Heart right ventricle (tissue), 16 donors: Measurements from ENCODE around the gene NID1. TPM values are rescaled to one million over a fixed set of nuclear protein-coding genes. Genes with fewer than 3 reads are reported as not detected.
"Not testable (repeated sequence)": the region's sequence is repeated elsewhere in the genome, so short reads cannot be mapped to it uniquely, and the experiment has no call there.

Experiments used
- ATAC-seq, 8 donors: fragments of 200-7000 bp; cut with Tn5 transposase; one replicate each; pipeline ENCODE4 v1.9.1; 2020; ENCODE audit warnings: mild to moderate bottlenecking in 8 of 8, moderate library complexity in 8 of 8, moderate number of reproducible peaks in 1 of 8
- DNase-seq, 2 donors: peaks; one replicate each; pipeline ENCODE4 v3.0.0-alpha.2; 2020
- H3K27ac ChIP-seq, 10 donors: fragments of 200-600 bp; sonication (generic) in 2 of 10; one replicate each; pipeline versions ENCODE4 v1.5.0 to v1.8.0; 2020 to 2022; ENCODE audit warnings: mild to moderate bottlenecking in 3 of 10
- H3K27me3 ChIP-seq, 7 donors: fragments of 200-600 bp; one replicate each; pipeline ENCODE4 v1.8.0; 2021 to 2022; ENCODE audit warnings: mild to moderate bottlenecking in 2 of 7
- H3K36me3 ChIP-seq, 9 donors: fragments of 200-600 bp; sonication (generic) in 1 of 9; one replicate each; pipeline versions ENCODE4 v1.5.0 to v1.8.0; 2020 to 2022; ENCODE audit warnings: mild to moderate bottlenecking in 2 of 9
- H3K4me1 ChIP-seq, 9 donors: fragments of 200-600 bp; sonication (generic) in 1 of 9; one replicate each; pipeline versions ENCODE4 v1.5.0 to v1.8.0; 2020 to 2022; ENCODE audit warnings: mild to moderate bottlenecking in 4 of 9
- H3K4me3 ChIP-seq, 10 donors: fragments of 200-600 bp; sonication (generic) in 2 of 10; one replicate each; pipeline versions ENCODE4 v1.5.0 to v1.8.0; 2020 to 2022; ENCODE audit warnings: mild to moderate bottlenecking in 7 of 10, moderate library complexity in 2 of 10
- H3K9me3 ChIP-seq, 11 donors: fragments of 200-600 bp in 10 of 11; sonication (generic) in 2 of 11; one replicate each; pipeline versions ENCODE4 v1.5.0 to v1.8.0; 2013 to 2022; ENCODE audit warnings: mild to moderate bottlenecking in 2 of 11, control low read depth in 1 of 11, moderate library complexity in 1 of 11
- CTCF ChIP-seq, 9 donors: fragments of 200-600 bp; sonication (generic) in 2 of 9; IDR thresholded peaks; one replicate each; pipeline versions ENCODE4 v1.5.0 to v1.8.0; 2021 to 2022; ENCODE audit warnings: antibody characterized with exemption in 9 of 9, mild to moderate bottlenecking in 5 of 9, moderate library complexity in 1 of 9
- WGBS, 2 donors: extraction: QIAGEN DNeasy Blood & Tissue Kit; methylation state at CpG; one replicate each; pipeline ENCODE4 v1.1.7; 2013; ENCODE audit warnings: inconsistent platforms in 1 of 2; 5-methylcytosine and 5-hydroxymethylcytosine counted together
- intact Hi-C, 10 donors: fragments of 100-400 bp; cut with DNase I; formaldehyde crosslinking; loops; one replicate each; pipeline versions ENCODE4 v1.11.1 to v1.14.2; 2022
- polyA plus RNA-seq, 2 donors: library from polyadenylated mRNA; stranded (reverse); fragments of 200-250 nt; gene quantifications; one replicate each; pipeline ENCODE4 v1.2.3, GENCODE V29; 2013
- total RNA-seq, 10 donors: library from RNA; stranded (reverse); fragmentation: NEBNext Ultra II Directional in 3 of 10; extraction: Animal tissue kit (Norgen Biotek cat#: 25700) in 3 of 10; gene quantifications; one replicate each; pipeline versions ENCODE4 v1.2.1 to v1.2.4, GENCODE V29; 2021 to 2023
- donor health status: Arrhythmogenic right ventricular cardiomyopathy.
- donor health status: ischemic (EF 13 %, LVEDD 7.1; RV severe dilation, severe dysfunction).
- donor health status: healthy with polysubstance abuse.
- donor health status: DM: no; HTN: yes; CAD: no.
- donor health status: DM: no; HTN: no; CAD: no.
- donor health status: ischemic (EF 25% LVEDD 6.9; RV normal size, moderate dysfunction).
- donor health status: ischemic (EF 25% LVEDD 5.7; RV mildly dilated, moderate dysfunction).
- donor health status: healthy.
- donor health status: DM: yes; HTN: yes; CAD: no.
- donor health status: Ischemic cardiomyopathy.
- donor health status: ischemic (EF 35%, LVEDD 5.7; RV mildly dilated, moderate dysfunction).
- donor health status: nonischemic (EF 11% LVEDD 7.7; RV severe dilation, severe dysfunction).
- donor health status: DM: yes; HTN: yes; CAD: no.
- donor health status: PGD.
- donor health status: ischemic (EF 29% LVEDD 5.4; RV normal size, mild dysfunction).
- donor health status: nonischemic (EF 23%, LVEDD 6.1; RV moderate dilation, normal function).

Gene NID1
- total and polyA plus RNA-seq, 12 donors = 30.2 to 120 (median 44.4) TPM

DNA sequence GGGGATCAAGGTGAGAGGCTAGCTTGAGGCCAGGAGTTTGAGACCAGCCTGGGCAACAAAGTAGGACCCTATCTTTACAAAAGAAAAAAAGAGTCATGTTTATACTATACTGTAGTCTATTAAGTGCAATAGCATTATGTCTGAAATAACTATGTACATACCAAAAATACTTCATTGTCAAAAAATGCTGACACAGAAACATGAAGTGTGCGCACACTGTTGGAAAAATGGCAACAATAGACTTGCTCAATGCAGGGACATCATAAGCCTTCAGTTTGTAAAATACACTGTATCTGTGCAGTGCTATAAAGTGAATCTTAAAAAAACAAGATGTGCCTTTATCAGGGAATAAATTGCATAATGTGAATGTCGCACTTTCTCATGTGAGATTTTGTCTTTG, 14.1 kb upstream of the NID1 start:
- intact Hi-C loops = no loop called here
- no peaks in the 10 kb centered on the region for H3K27me3 ChIP-seq
- H3K36me3 ChIP-seq = no peaks in the 10 kb centered on the region
- DNase-seq (no peak), ATAC-seq (no peak)
- peaks cover 0 to 5% (median 0%) of the 10 kb centered on the region in 11 donors for H3K9me3 ChIP-seq
- no peak overlapping the region for H3K27ac ChIP-seq
- H3K4me1 ChIP-seq = peaks cover 0 to 9% (median 0%) of the 10 kb centered on the region in 9 donors
- WGBS, 2 donors = 90 to 94% methylated on average over 2 of the region's 2 CpGs
- no peak overlapping the region for H3K4me3 ChIP-seq
- TF ChIP-seq CTCF (IDR thresholded peaks at IDR 0.05) = no peak

GRCh38 chr1:236078077-236078476, 13.2 kb upstream of the NID1 start:
- H3K9me3 ChIP-seq, intact Hi-C loops, H3K36me3 ChIP-seq, DNase-seq, H3K27me3 ChIP-seq, ATAC-seq, H3K4me3 ChIP-seq, H3K4me1 ChIP-seq, H3K27ac ChIP-seq: not testable (repeated sequence)
- WGBS, 2 donors = 95 to 98% methylated on average over 4 of the region's 4 CpGs

DNA sequence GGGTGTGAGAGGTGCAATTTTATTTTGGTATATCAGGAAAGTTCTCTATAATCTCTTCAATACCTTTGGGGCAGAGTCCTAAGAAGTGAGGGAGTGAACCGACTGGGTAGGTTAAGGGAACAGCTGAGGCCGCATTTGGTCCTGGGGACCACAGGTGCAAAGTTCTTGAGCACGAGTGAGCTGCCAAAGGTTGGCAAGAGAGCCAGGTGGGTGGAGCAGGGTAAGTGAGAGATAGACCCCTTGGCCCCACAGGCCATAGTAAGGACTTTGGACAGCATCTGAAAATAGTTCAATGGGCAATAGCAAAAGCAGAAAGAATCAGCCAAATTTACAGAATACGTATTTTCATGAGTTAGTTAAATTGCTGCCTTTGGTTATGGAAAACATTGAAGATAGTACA, 11.0 kb upstream of the NID1 start:
- TF ChIP-seq CTCF (IDR thresholded peaks at IDR 0.05) = no peak
- Histone ChIP-seq H3K36me3 (no peaks in the 10 kb centered on the region), H3K4me3 (no peak overlapping the region), H3K27me3 (no peaks in the 10 kb centered on the region), H3K4me1 (peaks cover 0 to 10% (median 0%) of the 10 kb centered on the region in 9 donors), H3K9me3 (peaks cover 0 to 16% (median 4%) of the 10 kb centered on the region in 11 donors), H3K27ac (no peak overlapping the region)
- ATAC-seq (no peak), DNase-seq (no peak)
- 81 to 83% methylated on average over 4 of the region's 4 CpGs for whole genome bisulfite sequencing, 2 donors
- intact Hi-C loops = no loop called here

DNA sequence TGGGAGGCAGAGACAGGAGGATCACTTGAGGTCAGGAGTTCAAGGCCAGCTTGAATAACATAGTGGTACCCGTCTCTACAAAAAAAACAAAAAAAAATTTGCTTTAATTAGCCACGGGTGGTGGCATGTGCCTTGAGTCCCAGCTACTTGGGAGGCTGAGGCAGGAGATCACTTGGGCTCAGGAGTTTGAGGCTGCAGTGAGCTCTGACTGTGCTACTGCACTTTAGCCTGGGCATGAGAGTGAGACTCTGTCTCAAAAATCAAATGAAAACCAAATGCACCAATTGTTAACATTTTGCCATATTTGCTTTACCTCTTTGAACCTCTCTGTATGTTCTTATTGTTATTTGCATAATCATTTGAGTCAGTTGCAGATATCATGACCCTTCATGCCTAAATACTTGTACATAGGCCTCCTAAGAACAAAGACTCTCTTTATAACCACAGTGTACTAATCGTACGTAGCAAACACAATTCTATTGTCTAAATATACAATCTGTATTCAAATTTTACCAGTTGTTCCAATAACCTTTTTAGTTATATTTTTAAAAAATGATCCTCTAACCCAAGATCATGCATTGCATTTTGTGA, 8.5 kb upstream of the NID1 start:
- Histone ChIP-seq H3K27ac (no peak overlapping the region), H3K36me3 (no peaks in the 10 kb centered on the region), H3K4me3 (no peak overlapping the region), H3K9me3 (peaks cover 0 to 29% (median 9%) of the 10 kb centered on the region in 11 donors), H3K4me1 (peaks cover 0 to 10% (median 4%) of the 10 kb centered on the region in 9 donors), H3K27me3 (no peaks in the 10 kb centered on the region)
- no peak for TF ChIP-seq CTCF (IDR thresholded peaks at IDR 0.05)
- ATAC-seq (no peak), DNase-seq (no peak)
- intact Hi-C loops = no loop called here
- 87 to 90% methylated on average over 4 of the region's 4 CpGs for WGBS, 2 donors

GRCh38 chr1:236072001-236072400, 7.1 kb upstream of the NID1 start:
- H3K4me3 ChIP-seq = no peak overlapping the region
- no peak for TF ChIP-seq CTCF (IDR thresholded peaks at IDR 0.05)
- no peak for ATAC-seq
- peaks cover 0 to 15% (median 8%) of the 10 kb centered on the region in 9 donors for H3K4me1 ChIP-seq
- 73 to 90% methylated on average over 5 of the region's 5 CpGs for WGBS, 2 donors
- DNase-seq = no peak
- no peaks in the 10 kb centered on the region for H3K27me3 ChIP-seq
- H3K36me3 ChIP-seq = no peaks in the 10 kb centered on the region
- intact Hi-C loops = no loop called here
- H3K27ac ChIP-seq = no peak overlapping the region
- H3K9me3 ChIP-seq = peaks cover 0 to 25% (median 9%) of the 10 kb centered on the region in 11 donors
